ENCODE data around the gene DHRS11. TPM values are rescaled to one million over a fixed set of nuclear protein-coding genes. Genes with fewer than 3 reads are reported as not detected.
"Not testable (repeated sequence)": the region's sequence is repeated elsewhere in the genome, so short reads cannot be mapped to it uniquely, and the experiment has no call there.

Gene DHRS11
- total and polyA plus RNA-seq, 4 donors = 6.0 to 50.5 (median 7.4) TPM

DNA sequence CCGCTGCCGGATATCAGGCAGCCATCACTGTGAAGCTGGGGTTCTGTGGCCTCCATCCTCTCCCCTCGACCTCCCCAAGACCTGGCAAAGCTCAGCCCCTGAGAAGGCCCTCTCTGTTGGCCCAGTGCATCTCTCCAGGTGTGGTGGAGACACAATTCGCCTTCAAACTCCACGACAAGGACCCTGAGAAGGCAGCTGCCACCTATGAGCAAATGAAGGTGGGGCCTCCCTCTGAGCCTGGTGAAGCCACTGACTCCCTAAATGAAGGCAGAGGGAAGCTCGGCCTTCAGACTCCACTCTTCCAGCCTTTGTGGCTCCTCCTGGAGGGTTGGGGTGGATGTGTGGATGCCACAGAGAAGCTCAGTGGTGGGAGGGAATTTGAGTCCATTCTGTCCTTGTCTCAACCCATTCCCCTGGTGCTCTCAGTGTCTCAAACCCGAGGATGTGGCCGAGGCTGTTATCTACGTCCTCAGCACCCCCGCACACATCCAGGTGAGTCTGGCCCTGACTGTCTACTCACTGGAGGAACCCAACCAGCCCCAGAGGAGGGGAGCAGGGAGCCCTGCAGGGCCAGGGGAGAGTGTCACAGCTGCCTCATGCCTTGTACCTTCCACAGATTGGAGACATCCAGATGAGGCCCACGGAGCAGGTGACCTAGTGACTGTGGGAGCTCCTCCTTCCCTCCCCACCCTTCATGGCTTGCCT, 8.0 kb downstream of the DHRS11 start:
- Histone ChIP-seq H3K27ac (ENCODE audit: low read depth in 1 of 2, low read length in 2 of 2) (no peak overlapping the region), H3K27me3 (ENCODE audit: control insufficient read depth in 1 of 2, insufficient read depth in 2 of 2, low read length in 1 of 2) (no peaks in the 10 kb centered on the region), H3K36me3 (ENCODE audit: control insufficient read depth in 1 of 2, insufficient read depth in 2 of 2, low read length in 1 of 2) (no peaks in the 10 kb centered on the region), H3K4me1 (ENCODE audit: control insufficient read depth in 1 of 2, insufficient read depth in 2 of 2, low read length in 2 of 2) (no peaks in the 10 kb centered on the region), H3K9me3 (ENCODE audit: control insufficient read depth, low read length) (no peaks in the 10 kb centered on the region), H3K4me3 (ENCODE audit: low read length in 2 of 2) (no peak overlapping the region)
- no peak for DNase-seq
- WGBS, 2 donors = 90 to 95% methylated on average over 11 of the region's 11 CpGs
- intact Hi-C loops (cut with DNase I) = loop anchor here (5.0 to 10.0 kb wide), 3 partner anchors 57 to 448 kb away; partner anchors contain the start of genes GGNBP2 (in 1 of the 2) and ZNHIT3 (in 1 of the 2)
- ATAC-seq (ENCODE audit: low FRiP score) = no peak

DNA sequence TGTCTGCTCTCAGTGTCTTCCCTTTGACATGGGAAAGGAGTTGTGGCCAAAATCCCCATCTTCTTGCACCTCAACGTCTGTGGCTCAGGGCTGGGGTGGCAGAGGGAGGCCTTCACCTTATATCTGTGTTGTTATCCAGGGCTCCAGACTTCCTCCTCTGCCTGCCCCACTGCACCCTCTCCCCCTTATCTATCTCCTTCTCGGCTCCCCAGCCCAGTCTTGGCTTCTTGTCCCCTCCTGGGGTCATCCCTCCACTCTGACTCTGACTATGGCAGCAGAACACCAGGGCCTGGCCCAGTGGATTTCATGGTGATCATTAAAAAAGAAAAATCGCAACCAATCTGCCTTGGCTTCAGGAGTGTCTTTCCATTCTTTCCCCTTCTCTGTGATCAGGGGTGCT, 8.8 kb downstream of the DHRS11 start:
- no peaks in the 10 kb centered on the region for H3K4me1 ChIP-seq (ENCODE audit: control insufficient read depth in 1 of 2, insufficient read depth in 2 of 2, low read length in 2 of 2)
- H3K27ac ChIP-seq (ENCODE audit: low read depth in 1 of 2, low read length in 2 of 2) = no peak overlapping the region
- 76 to 79% methylated on average over 3 of the region's 3 CpGs for WGBS, 2 donors
- no peaks in the 10 kb centered on the region for H3K36me3 ChIP-seq (ENCODE audit: control insufficient read depth in 1 of 2, insufficient read depth in 2 of 2, low read length in 1 of 2)
- H3K9me3 ChIP-seq (ENCODE audit: control insufficient read depth, low read length) = no peaks in the 10 kb centered on the region
- no peaks in the 10 kb centered on the region for H3K27me3 ChIP-seq (ENCODE audit: control insufficient read depth in 1 of 2, insufficient read depth in 2 of 2, low read length in 1 of 2)
- intact Hi-C loops (cut with DNase I) = loop anchor here in 1 of 2 donors (5.0 kb wide), 2 partner anchors 58 to 447 kb away; partner anchors contain the start of gene GGNBP2
- no peak for ATAC-seq (ENCODE audit: low FRiP score)
- no peak overlapping the region for H3K4me3 ChIP-seq (ENCODE audit: low read length in 2 of 2)
- no peak for DNase-seq

DNA sequence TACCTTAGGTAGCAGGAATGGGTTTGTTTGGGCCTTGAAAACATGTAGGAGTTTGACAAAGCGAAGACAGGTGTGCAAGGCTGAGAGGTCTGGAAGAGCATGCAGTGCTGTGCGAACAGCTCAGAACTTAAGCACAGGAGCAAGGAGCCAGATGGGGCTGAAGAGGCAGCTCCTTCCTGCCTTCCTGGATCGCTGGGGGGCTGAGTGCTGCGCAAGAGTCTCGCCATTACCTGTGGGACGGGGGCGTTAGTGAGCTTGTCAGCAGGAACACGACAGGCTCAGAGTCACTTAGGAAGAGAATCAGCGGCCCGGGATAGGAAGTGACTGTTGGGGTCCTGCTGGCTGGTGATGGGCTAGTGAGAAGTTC, 9.2 kb downstream of the DHRS11 start:
- Histone ChIP-seq H3K36me3 (ENCODE audit: control insufficient read depth in 1 of 2, insufficient read depth in 2 of 2, low read length in 1 of 2) (no peaks in the 10 kb centered on the region), H3K4me3 (ENCODE audit: low read length in 2 of 2) (peak overlapping the region; percentile 50 to 55), H3K27ac (ENCODE audit: low read depth in 1 of 2, low read length in 2 of 2) (peak overlapping the region in 1 of 2 donors; percentile 55), H3K9me3 (ENCODE audit: control insufficient read depth, low read length) (no peaks in the 10 kb centered on the region), H3K4me1 (ENCODE audit: control insufficient read depth in 1 of 2, insufficient read depth in 2 of 2, low read length in 2 of 2) (no peaks in the 10 kb centered on the region), H3K27me3 (ENCODE audit: control insufficient read depth in 1 of 2, insufficient read depth in 2 of 2, low read length in 1 of 2) (no peaks in the 10 kb centered on the region)
- no peak for ATAC-seq (ENCODE audit: low FRiP score)
- 10 to 11% methylated on average over 10 of the region's 10 CpGs for WGBS, 2 donors
- intact Hi-C loops (cut with DNase I) = loop anchor here in 1 of 2 donors (5.0 kb wide), 2 partner anchors 59 to 446 kb away; partner anchors contain the start of gene GGNBP2
- DNase-seq = no peak

DNA sequence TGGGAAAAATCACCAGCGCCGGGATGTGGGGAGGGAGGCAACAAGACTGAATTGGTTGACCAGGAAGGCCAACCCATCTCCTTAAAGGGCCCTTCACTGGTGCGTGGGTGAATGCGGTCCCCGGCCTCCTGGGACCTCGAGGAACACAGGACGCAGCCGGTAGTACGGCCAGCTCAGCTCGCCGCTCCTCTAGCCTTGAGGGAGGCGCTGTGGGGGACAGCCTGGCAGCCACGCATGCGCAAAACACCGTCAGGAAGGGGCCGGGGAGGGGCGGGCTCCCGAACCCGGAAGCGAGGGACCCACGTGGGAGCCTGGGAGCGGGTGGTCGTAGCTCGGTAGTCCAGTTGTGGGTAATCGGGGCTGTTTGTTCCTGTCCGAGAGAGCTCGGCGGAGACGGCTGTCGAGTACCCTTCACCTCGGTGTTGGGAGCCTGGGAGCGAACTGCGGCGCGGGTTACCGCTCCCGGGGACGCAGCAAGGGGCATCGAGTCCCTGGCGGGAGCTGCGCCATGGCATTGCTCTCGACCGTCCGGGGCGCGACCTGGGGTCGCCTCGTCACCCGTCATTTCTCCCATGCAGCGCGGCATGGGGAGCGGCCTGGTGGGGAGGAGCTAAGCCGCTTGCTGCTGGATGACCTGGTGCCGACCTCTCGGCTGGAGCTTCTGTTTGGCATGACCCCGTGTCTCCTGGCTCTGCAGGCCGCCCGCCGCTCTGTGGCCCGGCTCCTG, 9.8 kb downstream of the DHRS11 start, which contains the start of gene MRM1:
Gene MRM1 (plus strand): TSS at position 281 of the 727 bp plus-strand sequence. CDS start 228 bp downstream, at position 509.
- DNase-seq = peak; percentile 97 to 98
- ATAC-seq (ENCODE audit: low FRiP score) = peak; percentile 96
- intact Hi-C loops (cut with DNase I) = loop anchor here in 1 of 2 donors (5.0 kb wide), 2 partner anchors 59 to 446 kb away; partner anchors contain the start of gene GGNBP2
- Histone ChIP-seq H3K27me3 (ENCODE audit: control insufficient read depth in 1 of 2, insufficient read depth in 2 of 2, low read length in 1 of 2) (no peaks in the 10 kb centered on the region), H3K4me1 (ENCODE audit: control insufficient read depth in 1 of 2, insufficient read depth in 2 of 2, low read length in 2 of 2) (no peaks in the 10 kb centered on the region), H3K36me3 (ENCODE audit: control insufficient read depth in 1 of 2, insufficient read depth in 2 of 2, low read length in 1 of 2) (no peaks in the 10 kb centered on the region), H3K4me3 (ENCODE audit: low read length in 2 of 2) (peak within 1 kb of the TSS; percentile 50 to 55), H3K9me3 (ENCODE audit: control insufficient read depth, low read length) (no peaks in the 10 kb centered on the region), H3K27ac (ENCODE audit: low read depth in 1 of 2, low read length in 2 of 2) (peak within 1 kb of the TSS; percentile 2 to 55)
- WGBS, 2 donors = 0% methylated on average over 59 to 60 of the region's 60 CpGs

DNA sequence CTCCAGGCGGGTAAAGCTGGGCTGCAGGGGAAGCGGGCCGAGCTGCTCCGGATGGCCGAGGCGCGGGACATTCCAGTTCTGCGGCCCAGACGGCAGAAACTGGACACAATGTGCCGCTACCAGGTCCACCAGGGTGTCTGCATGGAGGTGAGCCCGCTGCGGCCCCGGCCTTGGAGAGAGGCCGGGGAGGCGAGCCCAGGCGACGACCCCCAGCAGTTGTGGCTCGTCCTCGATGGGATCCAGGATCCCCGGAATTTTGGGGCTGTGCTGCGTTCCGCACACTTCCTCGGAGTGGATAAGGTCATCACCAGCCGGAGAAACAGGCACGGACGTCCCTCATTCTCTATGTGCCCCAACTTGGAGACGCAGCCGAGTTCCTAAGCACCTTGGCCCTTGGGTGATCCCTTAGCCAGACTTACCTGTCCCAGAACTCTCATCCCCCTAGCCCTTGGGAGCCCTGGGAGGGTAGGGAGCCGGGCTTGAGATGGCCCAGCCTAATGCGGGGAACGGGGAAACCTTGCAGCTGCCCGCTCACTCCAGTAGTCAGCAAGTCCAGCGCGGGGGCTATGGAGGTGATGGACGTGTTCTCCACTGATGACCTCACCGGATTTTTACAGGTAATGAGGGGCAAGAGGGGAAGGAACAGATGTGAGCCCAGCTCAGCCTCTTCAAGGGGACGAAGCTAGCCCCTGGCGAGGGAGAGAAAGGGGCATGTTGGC, 10.5 kb downstream of the DHRS11 start:
- WGBS, 2 donors = 3 to 4% methylated on average over 38 of the region's 38 CpGs
- DNase-seq = no peak

DNA sequence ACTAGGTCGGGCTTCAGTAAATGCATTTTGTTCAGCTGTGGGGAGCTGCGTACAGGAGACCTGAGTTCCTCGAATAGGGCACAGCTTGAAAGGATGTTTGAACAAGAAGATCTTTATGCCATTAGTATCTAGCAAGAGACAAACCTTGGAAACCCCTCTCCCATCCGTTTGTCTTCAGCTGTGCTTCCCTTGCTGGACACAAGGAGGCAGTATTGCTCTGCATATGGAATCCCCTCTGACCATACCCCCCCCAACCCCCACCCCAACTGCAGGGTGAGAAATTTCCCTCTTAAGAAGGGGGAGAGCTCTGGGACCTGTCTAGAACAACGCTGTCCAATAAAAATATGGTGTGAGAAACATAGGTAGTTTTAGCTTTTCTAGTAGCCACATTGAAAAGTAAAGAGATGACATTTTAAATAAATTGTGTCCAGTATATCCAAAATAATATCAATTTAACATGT, 11.3 kb downstream of the DHRS11 start:
- H3K27ac ChIP-seq (ENCODE audit: low read depth in 1 of 2, low read length in 2 of 2) = no peak overlapping the region
- no peak for DNase-seq
- 25% methylated on average over 5 of the region's 5 CpGs for WGBS, 2 donors

More for the DNA sequence above, 10.5 kb downstream of the DHRS11 start:
- Histone ChIP-seq H3K36me3 (ENCODE audit: control insufficient read depth in 1 of 2, insufficient read depth in 2 of 2, low read length in 1 of 2) (no peaks in the 10 kb centered on the region), H3K9me3 (ENCODE audit: control insufficient read depth, low read length) (no peaks in the 10 kb centered on the region), H3K27me3 (ENCODE audit: control insufficient read depth in 1 of 2, insufficient read depth in 2 of 2, low read length in 1 of 2) (no peaks in the 10 kb centered on the region), H3K4me3 (ENCODE audit: low read length in 2 of 2) (peak overlapping the region; percentile 50 to 55), H3K4me1 (ENCODE audit: control insufficient read depth in 1 of 2, insufficient read depth in 2 of 2, low read length in 2 of 2) (no peaks in the 10 kb centered on the region), H3K27ac (ENCODE audit: low read depth in 1 of 2, low read length in 2 of 2) (no peak overlapping the region)
- intact Hi-C loops (cut with DNase I) = loop anchor here in 1 of 2 donors (5.0 kb wide), 2 partner anchors 60 to 445 kb away; partner anchors contain the start of gene GGNBP2
- ATAC-seq (ENCODE audit: low FRiP score) = peak; percentile 23

DNA sequence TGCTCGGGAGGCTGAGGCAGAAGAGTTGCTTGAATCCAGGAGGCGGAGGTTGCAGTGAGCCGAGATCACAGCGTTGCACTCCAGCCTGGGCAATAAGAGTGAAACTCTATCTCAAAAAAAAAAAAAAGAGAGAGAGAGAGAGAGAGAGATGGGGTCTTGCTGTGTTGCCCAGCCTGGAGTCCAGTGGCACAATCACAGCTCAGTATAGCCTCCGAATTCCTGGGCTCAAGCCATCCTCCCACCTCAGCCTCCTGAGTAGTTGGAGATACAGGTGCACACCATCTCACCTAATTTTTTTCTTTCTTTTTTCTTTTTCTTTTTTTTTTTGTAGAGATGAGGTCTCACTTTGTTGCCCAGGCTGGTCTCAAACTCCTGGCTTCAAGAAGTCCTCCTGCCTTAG, 13.3 kb downstream of the DHRS11 start:
- H3K27ac ChIP-seq (ENCODE audit: low read depth in 1 of 2, low read length in 2 of 2); H3K9me3 ChIP-seq (ENCODE audit: control insufficient read depth, low read length); intact Hi-C loops (cut with DNase I); H3K36me3 ChIP-seq (ENCODE audit: control insufficient read depth in 1 of 2, insufficient read depth in 2 of 2, low read length in 1 of 2); ATAC-seq (ENCODE audit: low FRiP score); H3K4me1 ChIP-seq (ENCODE audit: control insufficient read depth in 1 of 2, insufficient read depth in 2 of 2, low read length in 2 of 2); H3K4me3 ChIP-seq (ENCODE audit: low read length in 2 of 2); H3K27me3 ChIP-seq (ENCODE audit: control insufficient read depth in 1 of 2, insufficient read depth in 2 of 2, low read length in 1 of 2): not testable (repeated sequence)
- WGBS, 2 donors = 95 to 99% methylated on average over 5 of the region's 5 CpGs
- peak in 1 of 2 donors; percentile 42 for DNase-seq

More for the DNA sequence above, 11.3 kb downstream of the DHRS11 start:
- no peak for ATAC-seq (ENCODE audit: low FRiP score)
- no peaks in the 10 kb centered on the region for H3K4me1 ChIP-seq (ENCODE audit: control insufficient read depth in 1 of 2, insufficient read depth in 2 of 2, low read length in 2 of 2)
- no peaks in the 10 kb centered on the region for H3K36me3 ChIP-seq (ENCODE audit: control insufficient read depth in 1 of 2, insufficient read depth in 2 of 2, low read length in 1 of 2)
- intact Hi-C loops (cut with DNase I) = loop anchor here in 1 of 2 donors (5.0 kb wide), 2 partner anchors 61 to 444 kb away; partner anchors contain the start of gene GGNBP2
- H3K9me3 ChIP-seq (ENCODE audit: control insufficient read depth, low read length) = no peaks in the 10 kb centered on the region
- H3K27me3 ChIP-seq (ENCODE audit: control insufficient read depth in 1 of 2, insufficient read depth in 2 of 2, low read length in 1 of 2) = no peaks in the 10 kb centered on the region
- no peak overlapping the region for H3K4me3 ChIP-seq (ENCODE audit: low read length in 2 of 2)

DNA sequence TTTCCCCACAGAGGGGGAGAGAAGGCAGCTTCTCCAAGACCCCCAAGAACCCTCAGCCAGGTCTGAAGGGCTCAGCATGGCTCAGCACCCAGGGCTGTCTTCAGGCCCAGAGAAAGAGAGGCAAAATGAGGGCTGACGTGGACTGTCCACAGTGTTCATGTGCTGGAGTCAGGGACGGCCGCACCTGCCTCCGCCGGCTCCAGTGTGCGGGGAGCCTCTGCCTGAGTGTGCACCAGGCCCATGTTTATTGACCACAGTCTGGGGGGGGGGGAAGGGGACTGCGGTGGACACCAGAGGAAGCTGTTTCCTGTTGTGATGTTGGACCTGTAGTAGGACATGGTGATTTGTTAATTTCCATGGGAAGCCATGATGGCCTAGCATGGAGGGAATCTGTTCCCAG, 16.6 kb downstream of the DHRS11 start:
- intact Hi-C loops (cut with DNase I) = no loop called here
- Histone ChIP-seq H3K27ac (ENCODE audit: low read depth in 1 of 2, low read length in 2 of 2) (no peak overlapping the region), H3K27me3 (ENCODE audit: control insufficient read depth in 1 of 2, insufficient read depth in 2 of 2, low read length in 1 of 2) (no peaks in the 10 kb centered on the region), H3K4me1 (ENCODE audit: control insufficient read depth in 1 of 2, insufficient read depth in 2 of 2, low read length in 2 of 2) (no peaks in the 10 kb centered on the region), H3K36me3 (ENCODE audit: control insufficient read depth in 1 of 2, insufficient read depth in 2 of 2, low read length in 1 of 2) (no peaks in the 10 kb centered on the region), H3K4me3 (ENCODE audit: low read length in 2 of 2) (no peak overlapping the region), H3K9me3 (ENCODE audit: control insufficient read depth, low read length) (no peaks in the 10 kb centered on the region)
- no peak for ATAC-seq (ENCODE audit: low FRiP score)
- WGBS, 2 donors = 84 to 86% methylated on average over 7 of the region's 7 CpGs
- peak in 1 of 2 donors; percentile 59 for DNase-seq

Data from aorta (tissue), 5 donors.